ENCODE measurements around the gene COG5.

COG5 gene

GRCh38 chr7:107276220-107276827, 287.4 kb downstream of the COG5 start:
- no peaks in the 10 kb centered on the region for H3K4me1 ChIP-seq (ENCODE audit: insufficient read depth, low read length)
- H3K27me3 ChIP-seq (ENCODE audit: insufficient read depth, low read length) = no peaks in the 10 kb centered on the region
- no peak overlapping the region for H3K4me3 ChIP-seq (ENCODE audit: low read length)
- H3K36me3 ChIP-seq (ENCODE audit: insufficient read depth, low read depth, low read length) = no peaks in the 10 kb centered on the region
- H3K9ac ChIP-seq (ENCODE audit: low read depth, low read length) = no peak overlapping the region
- no peaks in the 10 kb centered on the region for H3K9me3 ChIP-seq (ENCODE audit: insufficient read depth, low read depth, low read length)
- no peak overlapping the region for H3K27ac ChIP-seq (ENCODE audit: low read length)

GRCh38 chr7:107274506-107274905, 289.2 kb downstream of the COG5 start:
- no peaks in the 10 kb centered on the region for H3K27me3 ChIP-seq (ENCODE audit: insufficient read depth, low read length)
- no peak overlapping the region for H3K27ac ChIP-seq (ENCODE audit: low read length)
- no peak overlapping the region for H3K9ac ChIP-seq (ENCODE audit: low read depth, low read length)
- no peaks in the 10 kb centered on the region for H3K36me3 ChIP-seq (ENCODE audit: insufficient read depth, low read depth, low read length)
- no peak overlapping the region for H3K4me3 ChIP-seq (ENCODE audit: low read length)
- H3K4me1 ChIP-seq (ENCODE audit: insufficient read depth, low read length) = no peaks in the 10 kb centered on the region
- H3K9me3 ChIP-seq (ENCODE audit: insufficient read depth, low read depth, low read length) = no peaks in the 10 kb centered on the region

GRCh38 chr7:107269790-107270189, 293.9 kb downstream of the COG5 start:
- no peaks in the 10 kb centered on the region for H3K9me3 ChIP-seq (ENCODE audit: insufficient read depth, low read depth, low read length)
- no peaks in the 10 kb centered on the region for H3K27me3 ChIP-seq (ENCODE audit: insufficient read depth, low read length)
- H3K36me3 ChIP-seq (ENCODE audit: insufficient read depth, low read depth, low read length) = no peaks in the 10 kb centered on the region
- no peak overlapping the region for H3K27ac ChIP-seq (ENCODE audit: low read length)
- H3K9ac ChIP-seq (ENCODE audit: low read depth, low read length) = no peak overlapping the region
- H3K4me1 ChIP-seq (ENCODE audit: insufficient read depth, low read length) = no peaks in the 10 kb centered on the region
- no peak overlapping the region for H3K4me3 ChIP-seq (ENCODE audit: low read length)

DNA sequence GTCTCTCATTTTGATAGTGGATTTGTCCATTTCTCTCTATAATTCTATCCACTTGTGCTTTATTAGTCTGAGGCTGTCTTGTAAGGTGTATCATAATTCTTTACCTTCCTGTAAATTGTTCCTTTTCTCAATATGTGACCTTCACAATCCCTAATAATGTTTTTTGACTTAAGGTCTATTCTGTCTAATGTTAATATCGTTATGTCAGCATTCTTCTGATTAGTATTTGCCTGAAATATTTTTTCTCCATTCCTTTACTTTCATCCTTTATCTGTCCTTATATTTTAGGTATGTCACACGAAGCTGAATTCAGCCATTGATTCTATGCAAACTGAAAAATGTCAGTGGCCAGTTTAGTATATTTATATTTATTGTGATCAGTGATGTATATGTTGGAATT, 295.1 kb downstream of the COG5 start:
- Histone ChIP-seq H3K27me3 (ENCODE audit: insufficient read depth, low read length) (no peaks in the 10 kb centered on the region), H3K36me3 (ENCODE audit: insufficient read depth, low read depth, low read length) (no peaks in the 10 kb centered on the region), H3K9me3 (ENCODE audit: insufficient read depth, low read depth, low read length) (no peaks in the 10 kb centered on the region), H3K9ac (ENCODE audit: low read depth, low read length) (no peak overlapping the region), H3K4me1 (ENCODE audit: insufficient read depth, low read length) (no peaks in the 10 kb centered on the region), H3K4me3 (ENCODE audit: low read length) (no peak overlapping the region), H3K27ac (ENCODE audit: low read length) (no peak overlapping the region)

DNA sequence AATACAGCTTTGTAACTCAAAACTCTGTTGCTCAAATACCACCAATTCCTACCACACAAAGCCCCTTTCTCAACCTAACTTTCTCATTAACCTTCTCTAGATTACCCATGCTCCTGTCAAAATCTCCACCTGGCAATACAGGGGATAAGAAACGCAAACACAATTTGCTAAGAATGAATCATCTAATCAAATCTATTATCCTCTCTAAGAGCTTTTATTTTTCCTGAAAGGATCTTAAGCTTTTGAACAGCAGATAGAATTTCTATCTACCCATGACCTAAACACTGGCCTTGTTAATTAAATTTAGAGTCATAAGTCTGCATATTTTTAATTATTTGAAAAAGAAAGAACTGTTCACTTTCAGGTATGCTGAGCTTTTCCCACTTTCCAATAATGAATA, 296.6 kb downstream of the COG5 start:
- Histone ChIP-seq H3K4me3 (ENCODE audit: low read length) (no peak overlapping the region), H3K27me3 (ENCODE audit: insufficient read depth, low read length) (no peaks in the 10 kb centered on the region), H3K9me3 (ENCODE audit: insufficient read depth, low read depth, low read length) (no peaks in the 10 kb centered on the region), H3K27ac (ENCODE audit: low read length) (no peak overlapping the region), H3K9ac (ENCODE audit: low read depth, low read length) (no peak overlapping the region), H3K4me1 (ENCODE audit: insufficient read depth, low read length) (no peaks in the 10 kb centered on the region), H3K36me3 (ENCODE audit: insufficient read depth, low read depth, low read length) (no peaks in the 10 kb centered on the region)

GRCh38 chr7:107264723-107265122, 299.0 kb downstream of the COG5 start:
- H3K9me3 ChIP-seq (ENCODE audit: insufficient read depth, low read depth, low read length) = no peaks in the 10 kb centered on the region
- H3K27me3 ChIP-seq (ENCODE audit: insufficient read depth, low read length) = no peaks in the 10 kb centered on the region

DNA sequence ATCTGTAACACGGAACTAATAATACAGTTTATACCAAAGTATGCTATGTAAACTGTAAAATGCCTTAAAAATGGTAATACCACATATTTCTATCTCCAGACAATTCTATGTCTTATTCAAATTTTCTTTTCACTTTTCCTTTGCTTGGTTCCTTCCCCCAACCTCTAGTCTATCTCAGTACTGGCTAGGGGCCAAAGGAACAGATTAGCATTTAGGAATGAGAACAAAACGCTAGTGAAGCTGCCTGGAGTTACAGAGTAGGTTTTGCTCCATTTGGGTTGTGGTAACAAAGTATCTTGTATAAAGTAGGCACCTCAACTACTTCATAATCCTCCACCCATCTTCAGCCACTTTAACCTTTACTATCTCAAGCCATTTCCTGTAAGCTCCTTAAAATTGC, 300.9 kb downstream of the COG5 start:
- no peaks in the 10 kb centered on the region for H3K36me3 ChIP-seq (ENCODE audit: insufficient read depth, low read depth, low read length)
- H3K27ac ChIP-seq (ENCODE audit: low read length) = no peak overlapping the region
- no peak overlapping the region for H3K4me3 ChIP-seq (ENCODE audit: low read length)
- H3K9me3 ChIP-seq (ENCODE audit: insufficient read depth, low read depth, low read length) = no peaks in the 10 kb centered on the region
- H3K27me3 ChIP-seq (ENCODE audit: insufficient read depth, low read length) = no peaks in the 10 kb centered on the region
- no peaks in the 10 kb centered on the region for H3K4me1 ChIP-seq (ENCODE audit: insufficient read depth, low read length)
- H3K9ac ChIP-seq (ENCODE audit: low read depth, low read length) = no peak overlapping the region

More at GRCh38 chr7:107264723-107265122, 299.0 kb downstream of the COG5 start:
- no peak overlapping the region for H3K9ac ChIP-seq (ENCODE audit: low read depth, low read length)
- no peaks in the 10 kb centered on the region for H3K4me1 ChIP-seq (ENCODE audit: insufficient read depth, low read length)
- no peaks in the 10 kb centered on the region for H3K36me3 ChIP-seq (ENCODE audit: insufficient read depth, low read depth, low read length)
- no peak overlapping the region for H3K4me3 ChIP-seq (ENCODE audit: low read length)
- H3K27ac ChIP-seq (ENCODE audit: low read length) = no peak overlapping the region

DNA sequence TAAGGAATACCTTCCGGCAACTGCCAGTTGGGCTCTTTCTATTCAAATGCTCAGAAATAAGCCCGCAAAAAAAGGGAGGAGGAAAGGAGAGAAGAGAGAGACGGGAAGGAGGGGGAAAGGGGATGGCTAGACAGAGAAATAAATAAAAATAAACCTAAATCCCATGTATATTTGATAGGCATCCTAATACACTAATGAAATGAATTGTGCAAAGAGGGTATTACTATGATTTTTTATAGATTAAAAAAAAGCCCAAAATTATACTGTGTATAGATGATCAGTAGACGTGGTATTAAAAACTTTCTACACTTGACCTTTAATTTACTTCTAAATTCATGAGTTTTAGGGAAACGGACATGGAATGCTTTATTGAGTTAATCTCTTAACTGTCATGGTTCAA, 305.0 kb downstream of the COG5 start:
- Histone ChIP-seq H3K36me3 (ENCODE audit: insufficient read depth, low read depth, low read length) (no peaks in the 10 kb centered on the region), H3K9ac (ENCODE audit: low read depth, low read length) (no peak overlapping the region), H3K27ac (ENCODE audit: low read length) (no peak overlapping the region), H3K4me3 (ENCODE audit: low read length) (no peak overlapping the region), H3K9me3 (ENCODE audit: insufficient read depth, low read depth, low read length) (no peaks in the 10 kb centered on the region), H3K4me1 (ENCODE audit: insufficient read depth, low read length) (no peaks in the 10 kb centered on the region), H3K27me3 (ENCODE audit: insufficient read depth, low read length) (no peaks in the 10 kb centered on the region)

DNA sequence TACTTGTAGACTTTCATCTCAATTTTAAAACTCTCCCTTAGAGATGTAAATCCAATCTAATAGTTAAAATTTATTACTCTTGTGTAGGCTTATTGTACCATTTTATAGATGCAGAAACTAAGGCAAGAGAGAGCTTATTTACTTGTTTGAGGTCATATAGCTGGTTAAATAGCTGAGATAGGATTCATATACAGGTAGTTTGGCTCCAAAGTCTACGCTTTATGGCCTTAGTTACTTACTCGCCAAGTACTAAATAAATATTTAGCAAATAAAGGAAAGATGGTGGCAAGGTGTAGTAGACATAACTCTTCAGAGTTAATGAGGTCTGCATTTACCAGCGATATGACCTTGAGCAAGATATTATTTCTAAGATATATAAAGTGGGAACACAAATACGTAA, 308.1 kb downstream of the COG5 start:
- Histone ChIP-seq H3K27ac (ENCODE audit: low read length) (no peak overlapping the region), H3K27me3 (ENCODE audit: insufficient read depth, low read length) (no peaks in the 10 kb centered on the region), H3K4me3 (ENCODE audit: low read length) (no peak overlapping the region), H3K36me3 (ENCODE audit: insufficient read depth, low read depth, low read length) (no peaks in the 10 kb centered on the region), H3K4me1 (ENCODE audit: insufficient read depth, low read length) (no peaks in the 10 kb centered on the region), H3K9me3 (ENCODE audit: insufficient read depth, low read depth, low read length) (no peaks in the 10 kb centered on the region), H3K9ac (ENCODE audit: low read depth, low read length) (no peak overlapping the region)

GRCh38 chr7:107254398-107254985, 309.2 kb downstream of the COG5 start:
- no peak overlapping the region for H3K4me3 ChIP-seq (ENCODE audit: low read length)
- no peak overlapping the region for H3K9ac ChIP-seq (ENCODE audit: low read depth, low read length)
- no peaks in the 10 kb centered on the region for H3K9me3 ChIP-seq (ENCODE audit: insufficient read depth, low read depth, low read length)
- H3K27ac ChIP-seq (ENCODE audit: low read length) = no peak overlapping the region
- no peaks in the 10 kb centered on the region for H3K27me3 ChIP-seq (ENCODE audit: insufficient read depth, low read length)
- no peaks in the 10 kb centered on the region for H3K4me1 ChIP-seq (ENCODE audit: insufficient read depth, low read length)
- H3K36me3 ChIP-seq (ENCODE audit: insufficient read depth, low read depth, low read length) = no peaks in the 10 kb centered on the region

DNA sequence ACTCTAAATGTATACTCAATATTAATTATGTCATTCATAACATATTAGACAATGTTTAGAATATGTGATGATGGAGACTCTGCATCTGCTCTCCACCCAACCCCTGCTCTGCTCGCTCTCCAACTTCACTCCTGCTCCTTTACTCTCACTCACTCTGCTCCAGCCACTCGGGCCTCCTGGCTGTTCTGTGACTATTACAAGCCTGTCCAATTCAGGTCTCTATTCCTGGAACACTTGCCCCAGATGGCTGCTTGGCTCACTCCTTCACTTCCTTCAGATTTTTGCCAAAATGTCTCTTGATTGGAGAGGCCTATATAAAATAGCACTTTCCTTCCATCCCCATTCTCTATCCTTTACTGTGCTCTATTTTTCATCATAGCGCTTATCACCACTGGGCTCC, 310.1 kb downstream of the COG5 start:
- no peak overlapping the region for H3K9ac ChIP-seq (ENCODE audit: low read depth, low read length)
- no peaks in the 10 kb centered on the region for H3K36me3 ChIP-seq (ENCODE audit: insufficient read depth, low read depth, low read length)
- no peaks in the 10 kb centered on the region for H3K4me1 ChIP-seq (ENCODE audit: insufficient read depth, low read length)
- H3K27ac ChIP-seq (ENCODE audit: low read length) = no peak overlapping the region
- H3K27me3 ChIP-seq (ENCODE audit: insufficient read depth, low read length) = no peaks in the 10 kb centered on the region
- no peaks in the 10 kb centered on the region for H3K9me3 ChIP-seq (ENCODE audit: insufficient read depth, low read depth, low read length)
- H3K4me3 ChIP-seq (ENCODE audit: low read length) = no peak overlapping the region

DNA sequence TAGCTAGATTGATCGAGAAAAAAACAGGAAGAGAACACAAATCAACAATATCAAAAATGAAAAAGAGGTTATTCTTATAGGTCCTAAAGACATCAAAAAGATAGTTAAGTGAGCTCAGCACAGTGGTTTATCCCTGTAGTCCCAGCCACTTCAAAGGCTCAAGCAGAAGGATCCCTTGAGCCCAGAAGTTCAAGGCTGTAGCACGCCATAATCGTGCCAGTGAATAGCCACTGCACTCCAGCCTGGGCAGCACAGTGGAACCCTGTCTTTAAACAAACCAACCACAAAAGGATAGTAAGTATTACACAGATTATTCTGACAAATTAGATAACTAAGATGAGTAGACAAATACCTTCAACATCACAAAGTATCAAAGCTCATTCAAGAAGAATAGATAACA, 311.8 kb downstream of the COG5 start:
- H3K27ac ChIP-seq (ENCODE audit: low read length) = no peak overlapping the region
- no peaks in the 10 kb centered on the region for H3K9me3 ChIP-seq (ENCODE audit: insufficient read depth, low read depth, low read length)
- no peak overlapping the region for H3K4me3 ChIP-seq (ENCODE audit: low read length)
- 0 out of 2 replicates have a peak, but pooled peaks cover 1% of the 10 kb centered on the region for H3K36me3 ChIP-seq (ENCODE audit: insufficient read depth, low read depth, low read length)
- no peaks in the 10 kb centered on the region for H3K27me3 ChIP-seq (ENCODE audit: insufficient read depth, low read length)
- no peaks in the 10 kb centered on the region for H3K4me1 ChIP-seq (ENCODE audit: insufficient read depth, low read length)
- H3K9ac ChIP-seq (ENCODE audit: low read depth, low read length) = no peak overlapping the region

Data from iPS-20b (cell line).